Smooth muscle cell (in vitro differentiated cells): Measurements from ENCODE around the gene KAZN. TPM values are rescaled to one million over a fixed set of nuclear protein-coding genes. Genes with fewer than 3 reads are reported as not detected.

Experiments
- DNase-seq: peaks from one replicate; lab custom pipeline; 2025; ENCODE audit not compliant: unreplicated experiment; lab: John Stamatoyannopoulos, UW
- H2AFZ ChIP-seq: fragments of 200-600 bp; sonication (generic); 2 replicates; pipeline ENCODE4 v1.6.0; 2016; ENCODE audit warnings: antibody characterized with exemption, low read depth, mild to moderate bottlenecking
- H3F3A ChIP-seq: fragments of 200-600 bp; sonication (generic); 2 replicates; pipeline ENCODE4 v1.6.0; 2017; ENCODE audit warnings: antibody characterized with exemption, low read depth
- H3K27ac ChIP-seq: fragments of 200-600 bp; sonication (generic); 2 replicates; pipeline ENCODE4 v1.5.1; 2016; ENCODE audit warnings: low read depth, mild to moderate bottlenecking
- H3K27me3 ChIP-seq: fragments of 200-600 bp; sonication (generic); 2 replicates; pipeline ENCODE4 v1.6.1; 2016; ENCODE audit warnings: low read depth, mild to moderate bottlenecking
- H3K36me3 ChIP-seq: fragments of 200-600 bp; sonication (generic); 2 replicates; pipeline ENCODE4 v1.5.1; 2016; ENCODE audit warnings: low read depth
- H3K4me1 ChIP-seq: fragments of 200-600 bp; sonication (generic); 2 replicates; pipeline ENCODE4 v1.5.1; 2016; ENCODE audit warnings: low read depth
- H3K4me2 ChIP-seq: fragments of 200-600 bp; sonication (generic); 2 replicates; pipeline ENCODE4 v1.6.0; 2016; ENCODE audit warnings: mild to moderate bottlenecking
- H3K4me3 ChIP-seq: fragments of 200-600 bp; sonication (generic); 2 replicates; pipeline ENCODE4 v1.5.1; 2016; ENCODE audit warnings: mild to moderate bottlenecking
- H3K79me2 ChIP-seq: fragments of 200-600 bp; sonication (generic); 2 replicates; pipeline ENCODE4 v1.6.0; 2016; ENCODE audit warnings: low read depth, mild to moderate bottlenecking
- H3K9ac ChIP-seq: fragments of 200-600 bp; sonication (generic); 2 replicates; pipeline ENCODE4 v1.6.0; 2016; ENCODE audit warnings: low read depth
- H3K9me3 ChIP-seq: fragments of 200-600 bp; sonication (generic); replicated peaks from 2 replicates; pipeline ENCODE4 v1.5.1; 2016; ENCODE audit warnings: low read depth
- H4K20me1 ChIP-seq: fragments of 200-600 bp; sonication (generic); 2 replicates; pipeline ENCODE4 v1.6.0; 2016; ENCODE audit warnings: low read depth
- CTCF ChIP-seq: fragments of 200-600 bp; sonication (generic); IDR thresholded peaks from 2 replicates; pipeline ENCODE4 v1.5.1; 2017; ENCODE audit warnings: borderline replicate concordance, mild to moderate bottlenecking, antibody characterized with exemption; ENCODE audit not compliant: insufficient read depth, poor library complexity, severe bottlenecking
- WGBS: methylation state at CpG from one replicate; pipeline ENCODE4 v1.1.7; 2016; ENCODE audit warnings: low lambda C conversion rate; 5-methylcytosine and 5-hydroxymethylcytosine counted together
- polyA plus RNA-seq: library from polyadenylated mRNA; unstranded; fragments of >200 nt; fragmentation: Nextera tagmentation; extraction: Ambion mirVana; gene quantifications from 2 replicates; pipeline ENCODE4 v1.2.1, GENCODE V29; 2016
- total RNA-seq: library from RNA; depleted of rRNA; stranded (reverse); fragments of >200 nt; gene quantifications from 2 replicates; pipeline ENCODE4 v1.2.3, GENCODE V29; 2014

Gene KAZN
- total and polyA plus RNA-seq, 2 experiments from 2014 or later, result 6.3 to 8.2 TPM

GRCh38 chr1:15107058-15107687, 508.7 kb downstream of the KAZN start:
- no peaks in the 10 kb centered on the region for H3K9me3 ChIP-seq
- WGBS, result 82% methylated on average over 1 of the region's 1 CpG
- no peak overlapping the region for H3K4me2 ChIP-seq
- no peak for DNase-seq
- H3K4me1 ChIP-seq, result no peaks in the 10 kb centered on the region
- no peak for TF ChIP-seq CTCF
- no peaks in the 10 kb centered on the region for H3K36me3 ChIP-seq
- H3K4me3 ChIP-seq, result no peak overlapping the region
- H3F3A ChIP-seq, result no peaks in the 10 kb centered on the region
- no peaks in the 10 kb centered on the region for H4K20me1 ChIP-seq
- no peaks in the 10 kb centered on the region for H3K79me2 ChIP-seq
- H3K9ac ChIP-seq, result no peak overlapping the region
- no peak overlapping the region for H2AFZ ChIP-seq
- no peak overlapping the region for H3K27ac ChIP-seq
- H3K27me3 ChIP-seq, result no peaks in the 10 kb centered on the region

GRCh38 chr1:15107911-15108310, 509.4 kb downstream of the KAZN start:
- Histone ChIP-seq H3K4me2 (no peak overlapping the region), H2AFZ (no peak overlapping the region), H3K9ac (no peak overlapping the region), H4K20me1 (no peaks in the 10 kb centered on the region), H3F3A (no peaks in the 10 kb centered on the region), H3K4me3 (no peak overlapping the region), H3K36me3 (no peaks in the 10 kb centered on the region), H3K27ac (no peak overlapping the region), H3K4me1 (no peaks in the 10 kb centered on the region), H3K79me2 (no peaks in the 10 kb centered on the region), H3K9me3 (no peaks in the 10 kb centered on the region), H3K27me3 (no peaks in the 10 kb centered on the region)
- 50% methylated on average over 4 of the region's 4 CpGs for WGBS
- no peak for TF ChIP-seq CTCF
- DNase-seq, result no peak

- 73% methylated on average over 9 of the region's 9 CpGs for WGBS
- Histone ChIP-seq H3K4me2 (no peak overlapping the region), H3K9ac (no peak overlapping the region), H3K36me3 (no peaks in the 10 kb centered on the region), H3K27ac (no peak overlapping the region), H2AFZ (no peak overlapping the region), H3K79me2 (no peaks in the 10 kb centered on the region), H3K4me1 (no peaks in the 10 kb centered on the region), H3K27me3 (no peaks in the 10 kb centered on the region), H3K9me3 (no peaks in the 10 kb centered on the region), H3F3A (no peaks in the 10 kb centered on the region), H3K4me3 (no peak overlapping the region), H4K20me1 (no peaks in the 10 kb centered on the region)
- TF ChIP-seq CTCF, result no peak
- DNase-seq, result no peak
Measured at GRCh38 chr1:15110128-15110866, 511.8 kb downstream of the KAZN start.
